Heart right ventricle (tissue), 16 donors: ENCODE results near the gene BIRC2. TPM values are rescaled to one million over a fixed set of nuclear protein-coding genes. Genes with fewer than 3 reads are reported as not detected.
A peak's percentile ranks its signal among the peaks of the same experiment; 100 is the strongest.

ENCODE experiments used
- ATAC-seq, 8 donors: fragments of 200-7000 bp; cut with Tn5 transposase; one replicate each; pipeline ENCODE4 v1.9.1; 2020; ENCODE audit warnings: mild to moderate bottlenecking in 8 of 8, moderate library complexity in 8 of 8, moderate number of reproducible peaks in 1 of 8
- DNase-seq, 2 donors: peaks; one replicate each; pipeline ENCODE4 v3.0.0-alpha.2; 2020
- H3K27ac ChIP-seq, 10 donors: fragments of 200-600 bp; sonication (generic) in 2 of 10; one replicate each; pipeline versions ENCODE4 v1.5.0 to v1.8.0; 2020 to 2022; ENCODE audit warnings: mild to moderate bottlenecking in 3 of 10
- H3K27me3 ChIP-seq, 7 donors: fragments of 200-600 bp; one replicate each; pipeline ENCODE4 v1.8.0; 2021 to 2022; ENCODE audit warnings: mild to moderate bottlenecking in 2 of 7
- H3K36me3 ChIP-seq, 9 donors: fragments of 200-600 bp; sonication (generic) in 1 of 9; one replicate each; pipeline versions ENCODE4 v1.5.0 to v1.8.0; 2020 to 2022; ENCODE audit warnings: mild to moderate bottlenecking in 2 of 9
- H3K4me1 ChIP-seq, 9 donors: fragments of 200-600 bp; sonication (generic) in 1 of 9; one replicate each; pipeline versions ENCODE4 v1.5.0 to v1.8.0; 2020 to 2022; ENCODE audit warnings: mild to moderate bottlenecking in 4 of 9
- H3K4me3 ChIP-seq, 10 donors: fragments of 200-600 bp; sonication (generic) in 2 of 10; one replicate each; pipeline versions ENCODE4 v1.5.0 to v1.8.0; 2020 to 2022; ENCODE audit warnings: mild to moderate bottlenecking in 7 of 10, moderate library complexity in 2 of 10
- H3K9me3 ChIP-seq, 11 donors: fragments of 200-600 bp in 10 of 11; sonication (generic) in 2 of 11; one replicate each; pipeline versions ENCODE4 v1.5.0 to v1.8.0; 2013 to 2022; ENCODE audit warnings: mild to moderate bottlenecking in 2 of 11, control low read depth in 1 of 11, moderate library complexity in 1 of 11
- CTCF ChIP-seq, 9 donors: fragments of 200-600 bp; sonication (generic) in 2 of 9; IDR thresholded peaks; one replicate each; pipeline versions ENCODE4 v1.5.0 to v1.8.0; 2021 to 2022; ENCODE audit warnings: antibody characterized with exemption in 9 of 9, mild to moderate bottlenecking in 5 of 9, moderate library complexity in 1 of 9
- WGBS, 2 donors: extraction: QIAGEN DNeasy Blood & Tissue Kit; methylation state at CpG; one replicate each; pipeline ENCODE4 v1.1.7; 2013; ENCODE audit warnings: inconsistent platforms in 1 of 2; 5-methylcytosine and 5-hydroxymethylcytosine counted together
- intact Hi-C, 10 donors: fragments of 100-400 bp; cut with DNase I; formaldehyde crosslinking; loops; one replicate each; pipeline versions ENCODE4 v1.11.1 to v1.14.2; 2022
- polyA plus RNA-seq, 2 donors: library from polyadenylated mRNA; stranded (reverse); fragments of 200-250 nt; gene quantifications; one replicate each; pipeline ENCODE4 v1.2.3, GENCODE V29; 2013
- total RNA-seq, 10 donors: library from RNA; stranded (reverse); fragmentation: NEBNext Ultra II Directional in 3 of 10; extraction: Animal tissue kit (Norgen Biotek cat#: 25700) in 3 of 10; gene quantifications; one replicate each; pipeline versions ENCODE4 v1.2.1 to v1.2.4, GENCODE V29; 2021 to 2023
- donor health status: Arrhythmogenic right ventricular cardiomyopathy.
- donor health status: ischemic (EF 13 %, LVEDD 7.1; RV severe dilation, severe dysfunction).
- donor health status: healthy with polysubstance abuse.
- donor health status: DM: no; HTN: yes; CAD: no.
- donor health status: DM: no; HTN: no; CAD: no.
- donor health status: ischemic (EF 25% LVEDD 6.9; RV normal size, moderate dysfunction).
- donor health status: ischemic (EF 25% LVEDD 5.7; RV mildly dilated, moderate dysfunction).
- donor health status: healthy.
- donor health status: DM: yes; HTN: yes; CAD: no.
- donor health status: Ischemic cardiomyopathy.
- donor health status: ischemic (EF 35%, LVEDD 5.7; RV mildly dilated, moderate dysfunction).
- donor health status: nonischemic (EF 11% LVEDD 7.7; RV severe dilation, severe dysfunction).
- donor health status: DM: yes; HTN: yes; CAD: no.
- donor health status: PGD.
- donor health status: ischemic (EF 29% LVEDD 5.4; RV normal size, mild dysfunction).
- donor health status: nonischemic (EF 23%, LVEDD 6.1; RV moderate dilation, normal function).

BIRC2 gene
- total and polyA plus RNA-seq, 12 donors: 20.2 to 39.7 (median 28.0) TPM

- H3K4me1 ChIP-seq: peaks cover 0 to 14% (median 0%) of the 10 kb centered on the region in 9 donors
- no peak for TF ChIP-seq CTCF (IDR thresholded peaks at IDR 0.05)
- peaks cover 0 to 82% (median 17%) of the 10 kb centered on the region in 9 donors for H3K36me3 ChIP-seq
- intact Hi-C loops: no loop called here
- DNase-seq (no peak), ATAC-seq (no peak)
- H3K9me3 ChIP-seq: peaks cover 0 to 37% (median 3%) of the 10 kb centered on the region in 11 donors
- no peaks in the 10 kb centered on the region for H3K27me3 ChIP-seq
- no peak overlapping the region for H3K4me3 ChIP-seq
- no peak overlapping the region for H3K27ac ChIP-seq
These were observed 10.1 kb downstream of the BIRC2 start for GRCh38 chr11:102357116-102357515.

- peaks cover 0 to 81% (median 36%) of the 10 kb centered on the region in 9 donors for H3K36me3 ChIP-seq
- no peak for ATAC-seq
- WGBS, 2 donors: 80 to 84% methylated on average over 3 of the region's 3 CpGs
These were observed 12.4 kb downstream of the BIRC2 start for GRCh38 chr11:102359372-102359771.

GRCh38 chr11:102360681-102361080 is 13.7 kb downstream of the BIRC2 start:
- ATAC-seq: peak in 1 of 8 donors; percentile 16
- no peak for DNase-seq
- Histone ChIP-seq H3K9me3 (peaks cover 0 to 29% (median 3%) of the 10 kb centered on the region in 11 donors), H3K27me3 (no peaks in the 10 kb centered on the region), H3K27ac (no peak overlapping the region), H3K4me1 (peaks cover 0 to 14% (median 0%) of the 10 kb centered on the region in 9 donors), H3K4me3 (no peak overlapping the region), H3K36me3 (peaks cover 0 to 90% (median 44%) of the 10 kb centered on the region in 9 donors)
- TF ChIP-seq CTCF (IDR thresholded peaks at IDR 0.05): no peak
- intact Hi-C loops: no loop called here
- WGBS, 2 donors: 92 to 95% methylated on average over 3 of the region's 3 CpGs

More at GRCh38 chr11:102359372-102359771, 12.4 kb downstream of the BIRC2 start:
- Histone ChIP-seq H3K4me3 (no peak overlapping the region), H3K4me1 (peaks cover 0 to 14% (median 0%) of the 10 kb centered on the region in 9 donors), H3K27ac (no peak overlapping the region), H3K27me3 (no peaks in the 10 kb centered on the region), H3K9me3 (peaks cover 0 to 37% (median 3%) of the 10 kb centered on the region in 11 donors)
- intact Hi-C loops: no loop called here
- no peak for TF ChIP-seq CTCF (IDR thresholded peaks at IDR 0.05)
- no peak for DNase-seq

- peak in 1 of 8 donors; percentile 10 for ATAC-seq
- TF ChIP-seq CTCF (IDR thresholded peaks at IDR 0.05): no peak
- intact Hi-C loops: no loop called here
- Histone ChIP-seq H3K27ac (no peak overlapping the region), H3K4me3 (no peak overlapping the region), H3K36me3 (peaks cover 0 to 90% (median 46%) of the 10 kb centered on the region in 9 donors), H3K27me3 (no peaks in the 10 kb centered on the region), H3K9me3 (peaks cover 0 to 23% (median 0%) of the 10 kb centered on the region in 11 donors), H3K4me1 (peaks cover 0 to 14% (median 0%) of the 10 kb centered on the region in 9 donors)
- WGBS, 2 donors: 94 to 100% methylated on average over 5 of the region's 5 CpGs
- no peak for DNase-seq
These were observed 14.3 kb downstream of the BIRC2 start for GRCh38 chr11:102361086-102362031.
